Measurements from ENCODE around the gene OTOS. TPM values are rescaled to one million over a fixed set of nuclear protein-coding genes. Genes with fewer than 3 reads are reported as not detected.

The OTOS gene
- total RNA-seq, 2 experiments from 2014 or later = not detected

- no peak overlapping the region for H3K4me3 Mint-ChIP-seq
- H3K9me3 Mint-ChIP-seq = no peaks in the 10 kb centered on the region
- H3K4me1 Mint-ChIP-seq (ENCODE audit: low read depth) = no peaks in the 10 kb centered on the region
- ChIA-PET POLR2A (no interaction called here), CTCF (no interaction called here)
- Histone ChIP-seq H3K27me3 (ENCODE audit: control insufficient read depth in 1 of 2, insufficient read depth in 2 of 2, low read length in 2 of 2) (no peaks in the 10 kb centered on the region), H3K9me3 (ENCODE audit: control insufficient read depth in 1 of 2, insufficient read depth in 1 of 2, low read length in 2 of 2) (peaks cover 0 to 7% of the 10 kb centered on the region in 2 experiments), H3K36me3 (ENCODE audit: insufficient read depth, low read length) (no peaks in the 10 kb centered on the region), H3K27ac (ENCODE audit: low read depth in 1 of 2, low read length in 2 of 2) (no peak overlapping the region), H3K4me3 (ENCODE audit: low read length) (no peak overlapping the region), H3K4me1 (ENCODE audit: insufficient read depth, low read length) (no peaks in the 10 kb centered on the region)
- no peak for ATAC-seq (ENCODE audit: poor library complexity)
- H3K27ac Mint-ChIP-seq = no peak overlapping the region
- H3K36me3 Mint-ChIP-seq (ENCODE audit: low read depth) = no peaks in the 10 kb centered on the region
- intact Hi-C loops (cut with DNase I, micrococcal nuclease) = no loop called here
- no peak for TF ChIP-seq CTCF (IDR thresholded peaks at IDR 0.05)
- H3K27me3 Mint-ChIP-seq = peaks cover 16% of the 10 kb centered on the region
- no peak for DNase-seq
Observed at GRCh38 chr2:240160291-240161086, 20.0 kb upstream of the OTOS start.

- Histone ChIP-seq H3K36me3 (ENCODE audit: insufficient read depth, low read length) (no peaks in the 10 kb centered on the region), H3K27ac (ENCODE audit: low read depth in 1 of 2, low read length in 2 of 2) (no peak overlapping the region), H3K4me3 (ENCODE audit: low read length) (no peak overlapping the region), H3K4me1 (ENCODE audit: insufficient read depth, low read length) (no peaks in the 10 kb centered on the region), H3K9me3 (ENCODE audit: control insufficient read depth in 1 of 2, insufficient read depth in 1 of 2, low read length in 2 of 2) (no peaks in the 10 kb centered on the region), H3K27me3 (ENCODE audit: control insufficient read depth in 1 of 2, insufficient read depth in 2 of 2, low read length in 2 of 2) (no peaks in the 10 kb centered on the region)
- no peak for TF ChIP-seq CTCF (IDR thresholded peaks at IDR 0.05)
- H3K36me3 Mint-ChIP-seq (ENCODE audit: low read depth) = no peaks in the 10 kb centered on the region
- H3K27me3 Mint-ChIP-seq = peaks cover 16% of the 10 kb centered on the region
- H3K9me3 Mint-ChIP-seq = no peaks in the 10 kb centered on the region
- H3K4me1 Mint-ChIP-seq (ENCODE audit: low read depth) = no peaks in the 10 kb centered on the region
- H3K4me3 Mint-ChIP-seq = no peak overlapping the region
- no peak for DNase-seq
- ChIA-PET CTCF (no interaction called here), POLR2A (no interaction called here)
- ATAC-seq (ENCODE audit: poor library complexity) = no peak
- intact Hi-C loops (cut with DNase I, micrococcal nuclease) = no loop called here
- H3K27ac Mint-ChIP-seq = no peak overlapping the region
Observed at GRCh38 chr2:240159251-240159839, 18.9 kb upstream of the OTOS start.

- peaks cover 16% of the 10 kb centered on the region for H3K27me3 Mint-ChIP-seq
- TF ChIP-seq CTCF (IDR thresholded peaks at IDR 0.05) = no peak
- Histone ChIP-seq H3K27ac (ENCODE audit: low read depth in 1 of 2, low read length in 2 of 2) (no peak overlapping the region), H3K9me3 (ENCODE audit: control insufficient read depth in 1 of 2, insufficient read depth in 1 of 2, low read length in 2 of 2) (peaks cover 3 to 9% of the 10 kb centered on the region in 2 experiments), H3K36me3 (ENCODE audit: insufficient read depth, low read length) (no peaks in the 10 kb centered on the region), H3K27me3 (ENCODE audit: control insufficient read depth in 1 of 2, insufficient read depth in 2 of 2, low read length in 2 of 2) (no peaks in the 10 kb centered on the region), H3K4me1 (ENCODE audit: insufficient read depth, low read length) (no peaks in the 10 kb centered on the region), H3K4me3 (ENCODE audit: low read length) (no peak overlapping the region)
- POLR2A ChIA-PET = no interaction called here
- H3K4me3 Mint-ChIP-seq = no peak overlapping the region
- H3K4me1 Mint-ChIP-seq (ENCODE audit: low read depth) = no peaks in the 10 kb centered on the region
- no peak for ATAC-seq (ENCODE audit: poor library complexity)
- CTCF ChIA-PET = no interaction called here
- H3K27ac Mint-ChIP-seq = no peak overlapping the region
- DNase-seq = no peak
- H3K9me3 Mint-ChIP-seq = no peaks in the 10 kb centered on the region
- H3K36me3 Mint-ChIP-seq (ENCODE audit: low read depth) = no peaks in the 10 kb centered on the region
- intact Hi-C loops (cut with DNase I, micrococcal nuclease) = no loop called here
Observed at GRCh38 chr2:240157147-240157470, 16.7 kb upstream of the OTOS start.
